Left ventricle myocardium inferior (tissue), 1 donor: ENCODE measurements around the gene PPY. TPM values are rescaled to one million over a fixed set of nuclear protein-coding genes. Genes with fewer than 3 reads are reported as not detected.
"Not testable (repeated sequence)": the region's sequence is repeated elsewhere in the genome, so short reads cannot be mapped to it uniquely, and the experiment has no call there.

Experiments
- DNase-seq: peaks from one replicate; pipeline ENCODE4 v3.0.0-alpha.2; 2020
- H3K27ac ChIP-seq: fragments of 200-600 bp; replicated peaks from 2 replicates; pipeline ENCODE4 v1.8.0; 2021
- H3K27me3 ChIP-seq: fragments of 200-600 bp; 2 replicates; pipeline ENCODE4 v1.8.0; 2021; ENCODE audit warnings: low read depth
- H3K36me3 ChIP-seq: fragments of 200-600 bp; 2 replicates; pipeline ENCODE4 v1.8.0; 2021
- H3K4me1 ChIP-seq: fragments of 200-600 bp; 2 replicates; pipeline ENCODE4 v1.8.0; 2021
- H3K4me3 ChIP-seq: fragments of 200-600 bp; 2 replicates; pipeline ENCODE4 v1.8.0; 2021; ENCODE audit warnings: mild to moderate bottlenecking, moderate library complexity
- H3K9me3 ChIP-seq: fragments of 200-600 bp; replicated peaks from 2 replicates; pipeline ENCODE4 v1.8.0; 2021
- CTCF ChIP-seq: fragments of 200-600 bp; IDR thresholded peaks from 2 replicates; pipeline ENCODE4 v1.8.0; 2021; ENCODE audit warnings: antibody characterized with exemption, mild to moderate bottlenecking, borderline replicate concordance
- intact Hi-C: fragments of 100-400 bp; cut with micrococcal nuclease; formaldehyde crosslinking; loops from one replicate; pipeline ENCODE4 v1.11.0; 2022
- total RNA-seq: library from RNA; stranded (reverse); fragmentation: NEBNext Ultra II Directional; extraction: Animal tissue kit (Norgen Biotek cat#: 25700); gene quantifications from one replicate; pipeline ENCODE4 v1.2.1, GENCODE V29; 2021
- donor health status: DM: no; HTN: yes; CAD: no; lungs with severe emphysema.

Gene PPY
- total RNA-seq, 1 donor from 2014 or later = not detected

- Histone ChIP-seq H3K27ac (no peak overlapping the region), H3K27me3 (no peaks in the 10 kb centered on the region), H3K36me3 (peaks cover 8% of the 10 kb centered on the region), H3K9me3 (no peaks in the 10 kb centered on the region), H3K4me1 (peaks cover 32% of the 10 kb centered on the region), H3K4me3 (peak overlapping the region; percentile 69)
- TF ChIP-seq CTCF = no peak
- DNase-seq = no peak
- intact Hi-C loops = no loop called here
These were observed 41.2 kb downstream of the PPY start for GRCh38 chr17:43900858-43901754.

DNA sequence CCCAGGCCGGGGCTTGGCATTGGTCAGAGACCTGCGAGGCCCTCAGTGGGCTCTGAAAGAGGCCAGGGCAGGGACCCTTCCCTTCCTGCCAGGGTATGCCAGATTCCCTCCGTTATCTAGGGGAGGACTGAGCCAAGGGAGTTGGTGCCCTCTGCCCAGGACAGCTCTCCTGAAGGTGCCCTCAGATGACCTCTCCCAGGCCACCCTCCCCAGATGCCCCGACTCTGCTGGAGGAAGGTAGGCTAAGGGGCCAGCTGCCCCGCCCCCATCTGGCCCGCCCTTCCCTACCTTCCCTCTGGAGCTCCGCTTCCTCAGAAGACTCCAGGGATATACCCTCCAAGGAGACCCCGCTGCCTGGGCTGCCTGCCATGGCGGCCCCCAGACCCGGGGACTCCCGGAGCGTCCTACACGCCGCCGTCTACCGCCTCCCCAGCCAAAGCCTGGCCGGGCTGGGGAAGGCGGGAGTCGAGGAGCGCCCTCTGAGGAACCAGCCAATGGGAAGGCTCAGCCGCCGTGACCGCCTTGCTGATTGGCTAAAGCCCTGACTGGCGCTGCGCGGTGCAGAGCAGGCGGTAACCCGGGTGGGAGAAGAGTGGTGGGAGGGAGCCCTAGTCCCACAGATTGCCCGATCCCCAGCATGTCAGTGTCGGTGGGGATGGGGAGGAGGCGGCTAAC is 42.0 kb downstream of the PPY start:
- Histone ChIP-seq H3K36me3 (peaks cover 8% of the 10 kb centered on the region), H3K9me3 (no peaks in the 10 kb centered on the region), H3K27me3 (no peaks in the 10 kb centered on the region), H3K27ac (no peak overlapping the region), H3K4me3 (peak overlapping the region; percentile 69), H3K4me1 (peaks cover 24% of the 10 kb centered on the region)
- no peak for TF ChIP-seq CTCF
- intact Hi-C loops = no loop called here
- DNase-seq = peak; percentile 87

GRCh38 chr17:43898446-43898845 is 43.8 kb downstream of the PPY start:
- Histone ChIP-seq H3K9me3 (no peaks in the 10 kb centered on the region), H3K27me3 (no peaks in the 10 kb centered on the region), H3K4me1 (peaks cover 23% of the 10 kb centered on the region), H3K36me3 (peaks cover 8% of the 10 kb centered on the region), H3K4me3 (no peak overlapping the region), H3K27ac (no peak overlapping the region)
- DNase-seq = no peak
- intact Hi-C loops = no loop called here
- TF ChIP-seq CTCF = no peak

DNA sequence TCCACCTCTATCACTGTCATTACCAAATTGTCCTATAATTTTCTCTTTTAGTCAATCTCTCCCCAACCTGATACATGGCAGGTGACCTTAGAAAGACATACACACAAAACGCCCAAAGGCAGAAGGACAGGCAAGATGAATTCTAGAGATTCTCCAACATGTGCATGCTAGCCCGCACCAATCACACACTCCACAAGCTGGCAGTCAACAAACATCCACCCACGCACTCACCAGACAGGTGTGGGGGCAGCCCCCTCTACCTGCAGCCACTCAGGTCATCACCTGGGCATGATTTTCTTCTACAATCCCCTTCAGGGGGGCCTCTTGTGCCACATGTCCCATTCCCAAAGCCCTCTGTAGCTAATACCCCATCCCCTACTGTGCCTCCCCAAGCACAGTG is 44.4 kb downstream of the PPY start:
- Histone ChIP-seq H3K27me3 (no peaks in the 10 kb centered on the region), H3K36me3 (peaks cover 8% of the 10 kb centered on the region), H3K4me3 (no peak overlapping the region), H3K9me3 (no peaks in the 10 kb centered on the region), H3K4me1 (peaks cover 23% of the 10 kb centered on the region), H3K27ac (no peak overlapping the region)
- no peak for TF ChIP-seq CTCF
- no peak for DNase-seq
- intact Hi-C loops = no loop called here

DNA sequence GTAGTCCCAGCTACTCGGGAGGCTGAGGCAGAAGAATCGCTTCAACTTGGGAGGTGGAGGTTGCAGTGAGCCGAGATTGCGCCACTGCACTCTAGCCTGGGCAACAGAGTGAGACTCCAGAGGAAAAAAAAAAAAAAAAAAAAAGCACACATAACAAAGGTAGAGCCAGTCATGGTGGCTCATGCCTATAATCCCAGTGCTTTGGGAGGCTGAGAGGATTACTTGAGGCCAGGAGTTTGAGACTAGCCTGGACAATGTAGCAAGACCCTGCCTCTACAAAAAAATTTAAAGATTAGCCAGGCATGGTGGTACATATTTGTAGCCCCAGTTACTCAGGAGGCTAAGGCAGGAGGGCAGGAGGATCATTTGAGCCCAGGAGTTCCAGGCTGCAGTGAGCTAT is 47.8 kb downstream of the PPY start:
- H3K36me3 ChIP-seq, H3K4me1 ChIP-seq, intact Hi-C loops, H3K27ac ChIP-seq, DNase-seq, H3K9me3 ChIP-seq, H3K4me3 ChIP-seq, H3K27me3 ChIP-seq: not testable (repeated sequence)

GRCh38 chr17:43892647-43892952 is 49.7 kb downstream of the PPY start:
- Histone ChIP-seq H3K4me1 (no peaks in the 10 kb centered on the region), H3K4me3 (no peak overlapping the region), H3K27ac (no peak overlapping the region), H3K9me3 (no peaks in the 10 kb centered on the region), H3K27me3 (no peaks in the 10 kb centered on the region), H3K36me3 (peaks cover 5% of the 10 kb centered on the region)
- DNase-seq = no peak
- TF ChIP-seq CTCF = no peak
- intact Hi-C loops = no loop called here
